RWPE2 (cell line): ENCODE results near the gene NSUN7.

Experiments used
- ATAC-seq: fragments of 200-7000 bp; cut with Tn5 transposase; 3 replicates; pipeline ENCODE4 v1.9.1; 2021; ENCODE audit warnings: low read depth
- DNase-seq: peaks from one replicate; pipeline ENCODE4 v3.0.0-alpha.2; 2020; ENCODE audit warnings: low spot score
- H3K27ac ChIP-seq: fragments of 450-650 bp; 2 replicates; pipeline ENCODE4 v1.5.1; 2017; ENCODE audit warnings: mild to moderate bottlenecking; ENCODE audit not compliant: poor library complexity, severe bottlenecking
- H3K27me3 ChIP-seq: fragments of 250-450 bp; sonication (Bioruptor Pico); 2 replicates; pipeline ENCODE4 v1.5.1; 2021; ENCODE audit warnings: mild to moderate bottlenecking, moderate library complexity; ENCODE audit not compliant: insufficient read depth, poor library complexity, severe bottlenecking
- H3K36me3 ChIP-seq: fragments of 250-450 bp; sonication (Bioruptor Pico); 2 replicates; pipeline ENCODE4 v1.5.1; 2020; ENCODE audit warnings: low read depth, mild to moderate bottlenecking, moderate library complexity
- H3K4me1 ChIP-seq: fragments of 250-450 bp; sonication (Bioruptor Pico); 2 replicates; pipeline ENCODE4 v1.5.1; 2021; ENCODE audit warnings: mild to moderate bottlenecking, moderate library complexity; ENCODE audit not compliant: insufficient read depth, poor library complexity, severe bottlenecking
- H3K4me3 ChIP-seq: fragments of 250-450 bp; sonication (Bioruptor Pico); 2 replicates; pipeline ENCODE4 v1.5.1; 2021; ENCODE audit warnings: mild to moderate bottlenecking, moderate library complexity; ENCODE audit not compliant: severe bottlenecking
- H3K9me3 ChIP-seq: fragments of 250-450 bp; sonication (Bioruptor Pico); 2 replicates; pipeline ENCODE4 v1.5.1; 2021; ENCODE audit warnings: mild to moderate bottlenecking, moderate library complexity; ENCODE audit not compliant: severe bottlenecking
- CTCF ChIP-seq: fragments of 450-650 bp; IDR thresholded peaks from one replicate; pipeline ENCODE4 v1.5.1; 2017; ENCODE audit warnings: mild to moderate bottlenecking, moderate library complexity; ENCODE audit not compliant: poor library complexity, severe bottlenecking

Gene NSUN7

GRCh38 chr4:40840985-40841571, 91.3 kb downstream of the NSUN7 start:
- DNase-seq, result no peak
- peak; percentile 93 for ATAC-seq

GRCh38 chr4:40842318-40842717, 92.6 kb downstream of the NSUN7 start:
- DNase-seq, result no peak
- H3K4me1 ChIP-seq, result peaks cover 8% of the 10 kb centered on the region
- H3K27ac ChIP-seq, result no peak overlapping the region
- TF ChIP-seq CTCF, result no peak
- no peak overlapping the region for H3K4me3 ChIP-seq
- no peaks in the 10 kb centered on the region for H3K9me3 ChIP-seq
- peaks cover 11% of the 10 kb centered on the region for H3K36me3 ChIP-seq
- no peak for ATAC-seq
- no peaks in the 10 kb centered on the region for H3K27me3 ChIP-seq

More at GRCh38 chr4:40840985-40841571, 91.3 kb downstream of the NSUN7 start:
- Histone ChIP-seq H3K27me3 (no peaks in the 10 kb centered on the region), H3K4me1 (peaks cover 8% of the 10 kb centered on the region), H3K36me3 (peaks cover 16% of the 10 kb centered on the region), H3K4me3 (no peak overlapping the region), H3K9me3 (no peaks in the 10 kb centered on the region), H3K27ac (no peak overlapping the region)
- peak; percentile 75 for TF ChIP-seq CTCF

- H3K36me3 ChIP-seq, result peaks cover 5% of the 10 kb centered on the region
- no peaks in the 10 kb centered on the region for H3K27me3 ChIP-seq
- no peaks in the 10 kb centered on the region for H3K9me3 ChIP-seq
- H3K4me3 ChIP-seq, result no peak overlapping the region
- H3K4me1 ChIP-seq, result peaks cover 8% of the 10 kb centered on the region
- DNase-seq (no peak), ATAC-seq (no peak)
- TF ChIP-seq CTCF, result no peak
- H3K27ac ChIP-seq, result no peak overlapping the region
Observed at GRCh38 chr4:40842725-40843423, 93.1 kb downstream of the NSUN7 start.

GRCh38 chr4:40843696-40844095, 93.9 kb downstream of the NSUN7 start:
- Histone ChIP-seq H3K27ac (no peak overlapping the region), H3K4me3 (no peak overlapping the region), H3K27me3 (no peaks in the 10 kb centered on the region), H3K9me3 (no peaks in the 10 kb centered on the region), H3K36me3 (peaks cover 5% of the 10 kb centered on the region), H3K4me1 (peaks cover 8% of the 10 kb centered on the region)
- TF ChIP-seq CTCF, result no peak
- ATAC-seq (no peak), DNase-seq (no peak)

- Histone ChIP-seq H3K9me3 (no peaks in the 10 kb centered on the region), H3K4me3 (no peak overlapping the region), H3K36me3 (peaks cover 5% of the 10 kb centered on the region), H3K27me3 (no peaks in the 10 kb centered on the region), H3K27ac (no peak overlapping the region), H3K4me1 (peaks cover 8% of the 10 kb centered on the region)
- DNase-seq, result no peak
- TF ChIP-seq CTCF, result no peak
- ATAC-seq, result no peak
Observed at GRCh38 chr4:40844261-40844660, 94.5 kb downstream of the NSUN7 start.
